Spleen (tissue), 11 donors: ENCODE data around the gene PDE10A. TPM values are rescaled to one million over a fixed set of nuclear protein-coding genes. Genes with fewer than 3 reads are reported as not detected.

Source experiments
- DNase-seq: peaks from one replicate; pipeline ENCODE4 v3.0.0-alpha.2; 2020
- H3K27ac ChIP-seq, 8 donors: fragments of 200-600 bp; sonication (generic) in 7 of 8; 1 replicate in 4 of 8; 2 replicates in 4 of 8; pipeline versions ENCODE4 v1.5.0 to v1.8.0; 2016 to 2021; ENCODE audit warnings: inconsistent platforms in 4 of 8, mild to moderate bottlenecking in 4 of 8, moderate library complexity in 1 of 8
- H3K27me3 ChIP-seq, 7 donors: fragments of 200-600 bp; sonication (generic) in 6 of 7; replicated peaks in 1 of 7; 1 replicate in 4 of 7; 2 replicates in 3 of 7; pipeline versions ENCODE4 v1.5.0 to v1.8.0; 2016 to 2021; ENCODE audit warnings: inconsistent platforms in 3 of 7, mild to moderate bottlenecking in 1 of 7
- H3K36me3 ChIP-seq, 6 donors: fragments of 200-600 bp; sonication (generic) in 5 of 6; 1 replicate in 4 of 6; 2 replicates in 2 of 6; pipeline versions ENCODE4 v1.5.0 to v1.8.0; 2016 to 2021; ENCODE audit warnings: inconsistent platforms in 2 of 6
- H3K4me1 ChIP-seq, 6 donors: fragments of 200-600 bp; sonication (generic) in 5 of 6; 1 replicate in 3 of 6; 2 replicates in 3 of 6; pipeline versions ENCODE4 v1.5.0 to v1.8.0; 2016 to 2021; ENCODE audit warnings: inconsistent platforms in 3 of 6
- H3K4me3 ChIP-seq, 8 donors: fragments of 200-600 bp; sonication (generic) in 7 of 8; 1 replicate in 4 of 8; 2 replicates in 4 of 8; pipeline versions ENCODE4 v1.5.0 to v1.8.0; 2016 to 2021; ENCODE audit warnings: inconsistent platforms in 4 of 8, mild to moderate bottlenecking in 4 of 8, moderate library complexity in 2 of 8
- H3K9me3 ChIP-seq, 8 donors: fragments of 200-600 bp; sonication (generic) in 7 of 8; 1 replicate in 4 of 8; 2 replicates in 4 of 8; pipeline versions ENCODE4 v1.5.0 to v1.8.0; 2016 to 2021; ENCODE audit warnings: inconsistent platforms in 4 of 8
- POLR2A ChIP-seq, 3 donors: fragments of 450-650 bp; IDR thresholded peaks; one replicate each; pipeline ENCODE4 v1.5.1; 2017; ENCODE audit warnings: antibody characterized with exemption in 3 of 3, mild to moderate bottlenecking in 1 of 3
- POLR2AphosphoS5 ChIP-seq, 3 donors: sonication (generic); formaldehyde crosslinking; IDR thresholded peaks; one replicate each; pipeline ENCODE4 v1.5.1; 2017; ENCODE audit warnings: antibody characterized with exemption in 3 of 3
- WGBS, 5 donors: extraction: QIAGEN DNeasy Blood & Tissue Kit in 3 of 5; methylation state at CpG; one replicate each; pipeline versions ENCODE4 v1.1.5 to v1.1.7; 2013 to 2018; 5-methylcytosine and 5-hydroxymethylcytosine counted together
- intact Hi-C: fragments of 100-400 bp; cut with DNase I; formaldehyde crosslinking; loops from one replicate; pipeline ENCODE4 v1.15.0; 2023; ENCODE audit warnings: low total_unique reads
- polyA plus RNA-seq, 3 donors: library from polyadenylated mRNA; stranded (reverse); fragments of 200-250 nt; gene quantifications; one replicate each; pipeline ENCODE4 v1.2.1, GENCODE V29; 2013
- total RNA-seq, 7 donors: library from RNA; depleted of rRNA in 3 of 7; stranded (reverse); fragments of >200 nt in 3 of 7; fragmentation: NEBNext Ultra II Directional in 4 of 7; extraction: Animal tissue kit (Norgen Biotek cat#: 25700) in 4 of 7; gene quantifications; one replicate each; pipeline versions ENCODE4 v1.1.0 to v1.2.1, GENCODE V29; 2016 to 2021
- TF ChIP-seq, protein P1 (sequence below), 11 experiments: fragments of 200-600 bp in 7 of 11; fragments of 450-650 bp in 4 of 11; sonication (generic) in 4 of 11; IDR thresholded peaks in 8 of 11; conservative IDR thresholded peaks in 3 of 11; 1 replicate in 7 of 11; 2 replicates in 4 of 11; pipeline versions ENCODE4 v1.4.0 to v1.8.0; 2016 to 2021; ENCODE audit warnings: antibody characterized with exemption in 11 of 11, inconsistent platforms in 4 of 11, mild to moderate bottlenecking in 1 of 11
- donor health status: healthy with polysubstance abuse.
- donor health status: DM: no; HTN: no; CAD: no; lungs with moderate emphysema.
- donor health status: DM: no; HTN: no; CAD: no.
- donor health status: Bipolar disorder and iron deficiency.
- donor health status: healthy.
- donor health status: DM: no; HTN: no; CAD: no.
- donor health status: DM: yes; HTN: yes; CAD: no.

Gene PDE10A
- total and polyA plus RNA-seq, 10 donors = 1.1 to 28.2 (median 9.6) TPM

GRCh38 chr6:165376100-165376499, 286.9 kb downstream of the PDE10A start:
- Histone ChIP-seq H3K9me3 (no peaks in the 10 kb centered on the region), H3K4me1 (no peaks in the 10 kb centered on the region), H3K27ac (no peak overlapping the region), H3K36me3 (no peaks in the 10 kb centered on the region), H3K4me3 (no peak overlapping the region), H3K27me3 (no peaks in the 10 kb centered on the region)
- intact Hi-C loops = no loop called here
- WGBS, 5 donors = 88 to 100% (median 90%) methylated on average over 1 of the region's 1 CpG
- no peak for DNase-seq
- TF ChIP-seq POLR2A (IDR thresholded peaks at IDR 0.05) (no peak), POLR2AphosphoS5 (IDR thresholded peaks at IDR 0.05) (no peak)
- TF ChIP-seq, protein P1, sequence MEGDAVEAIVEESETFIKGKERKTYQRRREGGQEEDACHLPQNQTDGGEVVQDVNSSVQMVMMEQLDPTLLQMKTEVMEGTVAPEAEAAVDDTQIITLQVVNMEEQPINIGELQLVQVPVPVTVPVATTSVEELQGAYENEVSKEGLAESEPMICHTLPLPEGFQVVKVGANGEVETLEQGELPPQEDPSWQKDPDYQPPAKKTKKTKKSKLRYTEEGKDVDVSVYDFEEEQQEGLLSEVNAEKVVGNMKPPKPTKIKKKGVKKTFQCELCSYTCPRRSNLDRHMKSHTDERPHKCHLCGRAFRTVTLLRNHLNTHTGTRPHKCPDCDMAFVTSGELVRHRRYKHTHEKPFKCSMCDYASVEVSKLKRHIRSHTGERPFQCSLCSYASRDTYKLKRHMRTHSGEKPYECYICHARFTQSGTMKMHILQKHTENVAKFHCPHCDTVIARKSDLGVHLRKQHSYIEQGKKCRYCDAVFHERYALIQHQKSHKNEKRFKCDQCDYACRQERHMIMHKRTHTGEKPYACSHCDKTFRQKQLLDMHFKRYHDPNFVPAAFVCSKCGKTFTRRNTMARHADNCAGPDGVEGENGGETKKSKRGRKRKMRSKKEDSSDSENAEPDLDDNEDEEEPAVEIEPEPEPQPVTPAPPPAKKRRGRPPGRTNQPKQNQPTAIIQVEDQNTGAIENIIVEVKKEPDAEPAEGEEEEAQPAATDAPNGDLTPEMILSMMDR (IDR thresholded peaks at IDR 0.05 in 8 of 11, conservative IDR thresholded peaks at IDR 0.05 in 3 of 11) = no peak

- intact Hi-C loops = no loop called here
- no peak for DNase-seq
- Histone ChIP-seq H3K9me3 (peaks cover 0 to 39% (median 26%) of the 10 kb centered on the region in 8 donors), H3K4me3 (no peak overlapping the region), H3K27me3 (no peaks in the 10 kb centered on the region), H3K36me3 (no peaks in the 10 kb centered on the region), H3K27ac (no peak overlapping the region), H3K4me1 (no peaks in the 10 kb centered on the region)
- TF ChIP-seq POLR2AphosphoS5 (IDR thresholded peaks at IDR 0.05) (no peak), POLR2A (IDR thresholded peaks at IDR 0.05) (no peak)
- TF ChIP-seq, protein P1 (IDR thresholded peaks at IDR 0.05 in 8 of 11, conservative IDR thresholded peaks at IDR 0.05 in 3 of 11) = no peak
- WGBS, 5 donors = 67 to 85% (median 77%) methylated on average over 1 of the region's 1 CpG
Measured at GRCh38 chr6:165365371-165365770, 297.7 kb downstream of the PDE10A start.

GRCh38 chr6:165345700-165346099, 317.3 kb downstream of the PDE10A start:
- intact Hi-C loops = no loop called here

DNA sequence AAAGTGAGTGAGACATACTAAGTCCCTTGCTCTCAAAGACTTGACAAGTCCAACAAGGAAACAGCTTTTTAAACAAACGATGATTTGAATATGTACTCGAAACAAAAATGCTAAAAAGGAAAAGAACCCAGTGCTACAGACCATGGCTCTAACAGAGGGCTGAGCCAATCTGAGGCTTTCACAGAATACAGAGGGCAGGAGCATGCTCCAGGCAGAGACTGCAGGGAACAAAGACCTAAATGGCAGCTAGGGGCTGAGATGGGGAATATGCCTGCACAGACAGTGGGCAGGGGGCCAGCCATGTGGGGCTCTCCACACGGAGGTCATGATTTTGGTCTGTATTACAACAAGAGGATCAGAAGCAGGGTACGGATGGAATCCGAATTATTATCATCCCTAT, 322.5 kb downstream of the PDE10A start:
- H3K36me3 ChIP-seq = peaks cover 0 to 3% (median 0%) of the 10 kb centered on the region in 6 donors
- H3K27me3 ChIP-seq = no peaks in the 10 kb centered on the region
- 77 to 85% (median 82%) methylated on average over 5 of the region's 5 CpGs for WGBS, 5 donors
- TF ChIP-seq POLR2A (IDR thresholded peaks at IDR 0.05) (no peak), POLR2AphosphoS5 (IDR thresholded peaks at IDR 0.05) (no peak)
- TF ChIP-seq, protein P1 (IDR thresholded peaks at IDR 0.05 in 8 of 11, conservative IDR thresholded peaks at IDR 0.05 in 3 of 11) = no peak
- no peak for DNase-seq
- intact Hi-C loops = no loop called here
- H3K4me1 ChIP-seq = no peaks in the 10 kb centered on the region
- H3K4me3 ChIP-seq = no peak overlapping the region
- no peak overlapping the region for H3K27ac ChIP-seq
- peaks cover 0 to 5% (median 0%) of the 10 kb centered on the region in 8 donors for H3K9me3 ChIP-seq

More at GRCh38 chr6:165345700-165346099, 317.3 kb downstream of the PDE10A start:
- H3K36me3 ChIP-seq = peaks cover 0 to 8% (median 0%) of the 10 kb centered on the region in 6 donors
- no peaks in the 10 kb centered on the region for H3K27me3 ChIP-seq
- no peak for TF ChIP-seq POLR2A (IDR thresholded peaks at IDR 0.05)
- no peak for TF ChIP-seq POLR2AphosphoS5 (IDR thresholded peaks at IDR 0.05)
- TF ChIP-seq, protein P1 (IDR thresholded peaks at IDR 0.05 in 8 of 11, conservative IDR thresholded peaks at IDR 0.05 in 3 of 11) = no peak
- H3K4me1 ChIP-seq = no peaks in the 10 kb centered on the region
- H3K9me3 ChIP-seq = peaks cover 0 to 23% (median 15%) of the 10 kb centered on the region in 8 donors
- 70 to 83% (median 78%) methylated on average over 4 of the region's 4 CpGs for WGBS, 5 donors
- no peak overlapping the region for H3K4me3 ChIP-seq
- no peak for DNase-seq
- H3K27ac ChIP-seq = no peak overlapping the region
